NB4 (cell line): ENCODE results near the gene CLINT1.

ENCODE experiments used
- CTCF ChIP-seq: IDR thresholded peaks from one replicate; pipeline ENCODE4 v1.5.1; 2012; ENCODE audit warnings: low read depth, low read length
- MYC ChIP-seq: IDR thresholded peaks from 2 replicates; pipeline ENCODE4 v1.6.1; 2011; ENCODE audit warnings: low read depth, low read length
- POLR2A ChIP-seq: IDR thresholded peaks from 2 replicates; pipeline ENCODE4 v1.6.1; 2011; ENCODE audit warnings: mild to moderate bottlenecking; ENCODE audit not compliant: insufficient read length; ENCODE audit errors: extremely low read depth

- TF ChIP-seq CTCF (no peak), POLR2A (no peak), MYC (no peak)
These were observed 16.2 kb downstream of the CLINT1 start for GRCh38 chr5:157842787-157843186.
